CD14-positive monocyte (primary cell): ENCODE data around the gene MDGA2. TPM values are rescaled to one million over a fixed set of nuclear protein-coding genes. Genes with fewer than 3 reads are reported as not detected.

Experiments
- DNase-seq, 3 donors: peaks; one replicate each; pipeline ENCODE4 v3.0.0-alpha.2; 2011 to 2022
- H2AFZ ChIP-seq: 2 replicates; pipeline ENCODE4 v1.6.0; 2012; ENCODE audit warnings: mild to moderate bottlenecking, low read depth, low read length, inconsistent platforms; ENCODE audit not compliant: insufficient read depth, poor library complexity, severe bottlenecking
- H3K27ac ChIP-seq, 2 donors: 1 replicate in 1 of 2; 2 replicates in 1 of 2; pipeline ENCODE4 v1.5.1; 2012 to 2013; ENCODE audit warnings: low read length in 2 of 2, control low read depth in 1 of 2, inconsistent platforms in 1 of 2, low read depth in 1 of 2, mild to moderate bottlenecking in 1 of 2
- H3K27me3 ChIP-seq, 2 donors: one replicate each; pipeline versions ENCODE4 v1.6.0 to v1.6.1; 2011 to 2013; ENCODE audit warnings: low read length in 2 of 2; ENCODE audit not compliant: control insufficient read depth in 2 of 2, insufficient read depth in 2 of 2
- H3K36me3 ChIP-seq, 2 donors: replicated peaks in 1 of 2; 1 replicate in 1 of 2; 2 replicates in 1 of 2; pipeline versions ENCODE4 v1.5.1 to v1.6.1; 2012 to 2013; ENCODE audit warnings: low read length in 2 of 2, control low read depth in 1 of 2, inconsistent platforms in 1 of 2, mild to moderate bottlenecking in 1 of 2; ENCODE audit not compliant: insufficient read depth in 2 of 2, control insufficient read depth in 1 of 2
- H3K4me1 ChIP-seq, 2 donors: 1 replicate in 1 of 2; 2 replicates in 1 of 2; pipeline versions ENCODE4 v1.5.1 to v1.6.1; 2012 to 2013; ENCODE audit warnings: low read length in 2 of 2, control low read depth in 1 of 2, inconsistent platforms in 1 of 2, mild to moderate bottlenecking in 1 of 2, moderate library complexity in 1 of 2; ENCODE audit not compliant: insufficient read depth in 2 of 2, control insufficient read depth in 1 of 2
- H3K4me2 ChIP-seq: replicated peaks from 2 replicates; pipeline ENCODE3; 2012; ENCODE audit warnings: low read length, moderate library complexity, mild to moderate bottlenecking; ENCODE audit not compliant: poor library complexity, severe bottlenecking; ENCODE audit errors: extremely low read depth
- H3K4me3 ChIP-seq, 3 experiments: fragments of 200-600 bp in 1 of 3; sonication (generic) in 1 of 3; replicated peaks in 1 of 3; 1 replicate in 2 of 3; 2 replicates in 1 of 3; pipeline ENCODE4 v1.5.1; 2011 to 2013; ENCODE audit warnings: low read length in 3 of 3, mild to moderate bottlenecking in 3 of 3, control low read depth in 2 of 3, low read depth in 2 of 3, inconsistent platforms in 1 of 3, moderate library complexity in 1 of 3
- H3K79me2 ChIP-seq: 2 replicates; pipeline ENCODE4 v1.6.0; 2012; ENCODE audit warnings: mild to moderate bottlenecking, control low read depth, inconsistent platforms, low read length, moderate library complexity; ENCODE audit not compliant: insufficient read depth
- H3K9ac ChIP-seq: 2 replicates; pipeline ENCODE4 v1.6.0; 2017; ENCODE audit warnings: low read length, mild to moderate bottlenecking; ENCODE audit not compliant: insufficient read depth, poor library complexity, severe bottlenecking
- H3K9me3 ChIP-seq, 2 donors: replicated peaks in 1 of 2; 1 replicate in 1 of 2; 2 replicates in 1 of 2; pipeline versions ENCODE4 v1.5.1 to v1.6.1; 2012 to 2013; ENCODE audit warnings: low read length in 2 of 2, control low read depth in 1 of 2; ENCODE audit not compliant: control insufficient read depth in 1 of 2, insufficient read depth in 1 of 2
- H4K20me1 ChIP-seq: 2 replicates; pipeline ENCODE4 v1.6.0; 2012; ENCODE audit warnings: mild to moderate bottlenecking, low read length, control low read depth, moderate library complexity; ENCODE audit not compliant: insufficient read depth
- H3K27ac Mint-ChIP-seq, 7 donors: one replicate each; pipeline ENCODE4 v1.8.0; 2020; ENCODE audit warnings: mild to moderate bottlenecking in 7 of 7, mixed read lengths in 7 of 7, moderate library complexity in 6 of 7, inconsistent platforms in 2 of 7
- H3K27me3 Mint-ChIP-seq, 3 donors: one replicate each; pipeline ENCODE4 v1.8.0; 2021 to 2022; ENCODE audit warnings: low read depth in 3 of 3, mild to moderate bottlenecking in 3 of 3, mixed read lengths in 3 of 3, moderate library complexity in 3 of 3, inconsistent platforms in 1 of 3
- H3K36me3 Mint-ChIP-seq, 2 donors: one replicate each; pipeline ENCODE4 v1.8.0; 2020; ENCODE audit warnings: mixed read lengths in 2 of 2, inconsistent platforms in 1 of 2, mild to moderate bottlenecking in 1 of 2
- H3K4me1 Mint-ChIP-seq: one replicate; pipeline ENCODE4 v1.8.0; 2020; ENCODE audit warnings: mild to moderate bottlenecking, mixed read lengths
- H3K4me3 Mint-ChIP-seq, 2 donors: one replicate each; pipeline ENCODE4 v1.8.0; 2020; ENCODE audit warnings: mild to moderate bottlenecking in 2 of 2, mixed read lengths in 2 of 2, moderate library complexity in 1 of 2
- H3K9me3 Mint-ChIP-seq, 7 donors: one replicate each; pipeline ENCODE4 v1.8.0; 2020 to 2022; ENCODE audit warnings: mixed read lengths in 7 of 7, mild to moderate bottlenecking in 6 of 7, moderate library complexity in 6 of 7, inconsistent platforms in 2 of 7
- CTCF ChIP-seq: fragments of 200-600 bp; IDR thresholded peaks from one replicate; pipeline ENCODE4 v1.8.0; 2022; ENCODE audit warnings: antibody characterized with exemption, mild to moderate bottlenecking
- WGBS: methylation state at CpG from one replicate; pipeline ENCODE4 v1.1.5; 2013; ENCODE audit warnings: missing lambda C conversion rate; ENCODE audit not compliant: insufficient coverage; 5-methylcytosine and 5-hydroxymethylcytosine counted together
- intact Hi-C, 2 donors: fragments of 100-400 bp; cut with micrococcal nuclease; formaldehyde crosslinking; loops; one replicate each; pipeline versions ENCODE4 v1.15.0 to v1.15.1; 2023
- polyA plus RNA-seq, 3 donors: library from polyadenylated mRNA; depleted of rRNA in 1 of 3; unstranded in 2 of 3; stranded (reverse) in 1 of 3; fragments of 300-500 nt in 2 of 3; fragments of >200 nt in 1 of 3; fragmentation: Illumina TruSeq in 2 of 3; gene quantifications; 1 replicate in 2 of 3; 2 replicates in 1 of 3; pipeline ENCODE4 v1.2.3, GENCODE V29; 2012 to 2021

The MDGA2 gene
- polyA plus RNA-seq, 3 donors, result not detected

DNA sequence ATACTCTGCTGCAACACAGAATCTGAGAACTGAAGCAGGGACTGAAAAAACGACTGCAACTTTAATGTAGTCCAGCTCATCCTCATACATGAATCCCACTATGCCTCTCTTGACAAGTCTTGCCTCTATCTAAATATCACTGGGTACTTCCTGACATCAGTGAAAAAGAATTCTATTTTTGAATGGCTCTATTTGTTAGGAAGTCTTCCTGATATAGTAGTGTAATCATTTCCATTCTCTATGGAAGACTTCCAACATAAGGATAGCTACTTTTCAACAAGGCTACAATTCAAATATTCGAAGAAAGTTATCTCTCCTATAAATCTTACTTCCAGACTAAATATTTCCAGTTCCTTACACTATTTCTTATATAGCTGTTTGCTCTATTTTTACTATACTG lies 167.5 kb downstream of the MDGA2 start:
- WGBS, result no CpG with 5 or more reads among the region's 2 CpGs
- H3K27ac Mint-ChIP-seq, result no peak overlapping the region
- intact Hi-C loops, result no loop called here

GRCh38 chr14:47500369-47500768 lies 175.0 kb downstream of the MDGA2 start:
- WGBS, result no CpG with 5 or more reads among the region's 1 CpG
- H3K4me1 ChIP-seq, result no peaks in the 10 kb centered on the region

More for the DNA sequence above, 167.5 kb downstream of the MDGA2 start:
- TF ChIP-seq CTCF, result no peak
- Mint-ChIP-seq H3K4me3 (no peak overlapping the region), H3K9me3 (peaks cover 0 to 5% (median 2%) of the 10 kb centered on the region in 7 donors), H3K27me3 (no peaks in the 10 kb centered on the region), H3K4me1 (no peaks in the 10 kb centered on the region), H3K36me3 (no peaks in the 10 kb centered on the region)
- H3K9me3 ChIP-seq, result no peaks in the 10 kb centered on the region
- H4K20me1 ChIP-seq, result no peaks in the 10 kb centered on the region
- no peak overlapping the region for H3K4me3 ChIP-seq
- H3K27me3 ChIP-seq, result no peaks in the 10 kb centered on the region
- DNase-seq, result no peak
- no peaks in the 10 kb centered on the region for H3K79me2 ChIP-seq
- no peak overlapping the region for H2AFZ ChIP-seq
- no peak overlapping the region for H3K27ac ChIP-seq
- no peak overlapping the region for H3K9ac ChIP-seq
- H3K4me2 ChIP-seq, result no peak overlapping the region
- no peaks in the 10 kb centered on the region for H3K36me3 ChIP-seq
- no peaks in the 10 kb centered on the region for H3K4me1 ChIP-seq

More at GRCh38 chr14:47500369-47500768, 175.0 kb downstream of the MDGA2 start:
- Histone ChIP-seq H3K9me3 (no peaks in the 10 kb centered on the region), H3K4me2 (no peak overlapping the region), H2AFZ (no peak overlapping the region), H3K27ac (no peak overlapping the region), H3K4me3 (no peak overlapping the region), H3K9ac (no peak overlapping the region), H3K27me3 (no peaks in the 10 kb centered on the region), H4K20me1 (no peaks in the 10 kb centered on the region), H3K36me3 (no peaks in the 10 kb centered on the region), H3K79me2 (no peaks in the 10 kb centered on the region)
- Mint-ChIP-seq H3K27me3 (no peaks in the 10 kb centered on the region), H3K9me3 (peaks cover 0 to 9% (median 2%) of the 10 kb centered on the region in 7 donors), H3K4me3 (no peak overlapping the region), H3K27ac (no peak overlapping the region), H3K4me1 (no peaks in the 10 kb centered on the region), H3K36me3 (no peaks in the 10 kb centered on the region)
- no peak for DNase-seq
- intact Hi-C loops, result no loop called here
- TF ChIP-seq CTCF, result no peak
